ENCODE measurements around the gene GCM1.

GCM1 gene

GRCh38 chr6:53188833-53189232, 40.2 kb upstream of the GCM1 start:
- in situ Hi-C loops (cut with HindIII; ENCODE audit: low pct_ligation_motif_present, low sequenced_read_pairs), result no loop called here
- Histone ChIP-seq H3K27me3 (replicated peaks) (no peaks in the 10 kb centered on the region), H3K4me3 (ENCODE audit: low read depth, low read length) (no peak overlapping the region), H3K27ac (no peak overlapping the region), H3K36me3 (replicated peaks) (no peaks in the 10 kb centered on the region)
- no peak for DNase-seq
- TF ChIP-seq, protein P1, sequence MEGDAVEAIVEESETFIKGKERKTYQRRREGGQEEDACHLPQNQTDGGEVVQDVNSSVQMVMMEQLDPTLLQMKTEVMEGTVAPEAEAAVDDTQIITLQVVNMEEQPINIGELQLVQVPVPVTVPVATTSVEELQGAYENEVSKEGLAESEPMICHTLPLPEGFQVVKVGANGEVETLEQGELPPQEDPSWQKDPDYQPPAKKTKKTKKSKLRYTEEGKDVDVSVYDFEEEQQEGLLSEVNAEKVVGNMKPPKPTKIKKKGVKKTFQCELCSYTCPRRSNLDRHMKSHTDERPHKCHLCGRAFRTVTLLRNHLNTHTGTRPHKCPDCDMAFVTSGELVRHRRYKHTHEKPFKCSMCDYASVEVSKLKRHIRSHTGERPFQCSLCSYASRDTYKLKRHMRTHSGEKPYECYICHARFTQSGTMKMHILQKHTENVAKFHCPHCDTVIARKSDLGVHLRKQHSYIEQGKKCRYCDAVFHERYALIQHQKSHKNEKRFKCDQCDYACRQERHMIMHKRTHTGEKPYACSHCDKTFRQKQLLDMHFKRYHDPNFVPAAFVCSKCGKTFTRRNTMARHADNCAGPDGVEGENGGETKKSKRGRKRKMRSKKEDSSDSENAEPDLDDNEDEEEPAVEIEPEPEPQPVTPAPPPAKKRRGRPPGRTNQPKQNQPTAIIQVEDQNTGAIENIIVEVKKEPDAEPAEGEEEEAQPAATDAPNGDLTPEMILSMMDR (IDR thresholded peaks at IDR 0.05; ENCODE audit: low read depth, low read length, missing control alignments), result no peak

GRCh38 chr6:53180678-53181077, 32.0 kb upstream of the GCM1 start:
- DNase-seq, result no peak
- Histone ChIP-seq H3K27me3 (replicated peaks) (no peaks in the 10 kb centered on the region), H3K27ac (no peak overlapping the region), H3K4me3 (ENCODE audit: low read depth, low read length) (no peak overlapping the region), H3K36me3 (replicated peaks) (no peaks in the 10 kb centered on the region)
- TF ChIP-seq, protein P1 (IDR thresholded peaks at IDR 0.05; ENCODE audit: low read depth, low read length, missing control alignments), result no peak
- in situ Hi-C loops (cut with HindIII; ENCODE audit: low pct_ligation_motif_present, low sequenced_read_pairs), result no loop called here

- TF ChIP-seq, protein P1 (IDR thresholded peaks at IDR 0.05; ENCODE audit: low read depth, low read length, missing control alignments), result no peak
- no peaks in the 10 kb centered on the region for H3K27me3 ChIP-seq (replicated peaks)
- in situ Hi-C loops (cut with HindIII; ENCODE audit: low pct_ligation_motif_present, low sequenced_read_pairs), result no loop called here
- H3K4me3 ChIP-seq (ENCODE audit: low read depth, low read length), result no peak overlapping the region
- H3K27ac ChIP-seq, result no peak overlapping the region
- no peaks in the 10 kb centered on the region for H3K36me3 ChIP-seq (replicated peaks)
- peak; percentile 84 for DNase-seq
These were observed 31.5 kb upstream of the GCM1 start for GRCh38 chr6:53179961-53180651.

GRCh38 chr6:53178837-53179432, 30.3 kb upstream of the GCM1 start:
- TF ChIP-seq, protein P1 (IDR thresholded peaks at IDR 0.05; ENCODE audit: low read depth, low read length, missing control alignments), result no peak
- in situ Hi-C loops (cut with HindIII; ENCODE audit: low pct_ligation_motif_present, low sequenced_read_pairs), result no loop called here
- DNase-seq, result no peak
- no peaks in the 10 kb centered on the region for H3K36me3 ChIP-seq (replicated peaks)
- no peaks in the 10 kb centered on the region for H3K27me3 ChIP-seq (replicated peaks)
- no peak overlapping the region for H3K4me3 ChIP-seq (ENCODE audit: low read depth, low read length)
- no peak overlapping the region for H3K27ac ChIP-seq

GRCh38 chr6:53175027-53175426, 26.4 kb upstream of the GCM1 start:
- Histone ChIP-seq H3K36me3 (replicated peaks) (no peaks in the 10 kb centered on the region), H3K27ac (no peak overlapping the region), H3K4me3 (ENCODE audit: low read depth, low read length) (no peak overlapping the region), H3K27me3 (replicated peaks) (no peaks in the 10 kb centered on the region)
- DNase-seq, result no peak
- in situ Hi-C loops (cut with HindIII; ENCODE audit: low pct_ligation_motif_present, low sequenced_read_pairs), result no loop called here
- TF ChIP-seq, protein P1 (IDR thresholded peaks at IDR 0.05; ENCODE audit: low read depth, low read length, missing control alignments), result no peak

DNA sequence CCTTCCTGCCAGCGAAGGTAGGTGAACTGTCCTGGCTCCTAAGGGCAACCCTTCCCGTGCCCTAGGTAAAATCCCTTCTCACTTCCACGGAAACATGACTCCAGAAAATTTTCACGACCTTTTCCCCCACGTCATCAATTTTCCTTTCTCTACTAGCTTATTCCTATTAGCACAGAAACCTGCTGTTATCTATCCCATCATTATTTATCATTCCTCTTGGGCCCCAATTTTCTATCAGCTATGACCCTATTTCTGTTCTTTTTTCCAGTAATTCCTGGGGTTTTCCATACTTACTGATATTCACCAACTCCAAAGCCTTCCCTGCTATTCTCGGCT, 23.8 kb upstream of the GCM1 start:
- no peaks in the 10 kb centered on the region for H3K27me3 ChIP-seq (replicated peaks)
- no peak overlapping the region for H3K27ac ChIP-seq
- H3K36me3 ChIP-seq (replicated peaks), result no peaks in the 10 kb centered on the region
- H3K4me3 ChIP-seq (ENCODE audit: low read depth, low read length), result no peak overlapping the region
- in situ Hi-C loops (cut with HindIII; ENCODE audit: low pct_ligation_motif_present, low sequenced_read_pairs), result no loop called here
- TF ChIP-seq, protein P1 (IDR thresholded peaks at IDR 0.05; ENCODE audit: low read depth, low read length, missing control alignments), result no peak
- no peak for DNase-seq

Measured in brain microvascular endothelial cell (primary cell).